Heart left ventricle (tissue), 13 donors: ENCODE data around the gene KDF1.

ENCODE experiments used
- CTCF ChIP-seq, 12 donors: fragments of 200-600 bp; sonication (generic) in 4 of 12; IDR thresholded peaks; one replicate each; pipeline versions ENCODE4 v1.5.0 to v1.8.0; 2018 to 2022; ENCODE audit warnings: antibody characterized with exemption in 12 of 12, mild to moderate bottlenecking in 5 of 12
- POLR2A ChIP-seq, 2 donors: fragments of 450-650 bp; IDR thresholded peaks; one replicate each; pipeline ENCODE4 v1.6.1; 2017; ENCODE audit warnings: antibody characterized with exemption in 2 of 2, mild to moderate bottlenecking in 2 of 2, moderate library complexity in 2 of 2
- donor health status: ischemic (EF 13 %, LVEDD 7.1; RV severe dilation, severe dysfunction).
- donor health status: DM: no; HTN: yes; CAD: no.
- donor health status: DM: no; HTN: no; CAD: no.
- donor health status: ischemic (EF 25% LVEDD 6.9; RV normal size, moderate dysfunction).
- donor health status: ischemic (EF 25% LVEDD 5.7; RV mildly dilated, moderate dysfunction).
- donor health status: ischemic (EF 35%, LVEDD 5.7; RV mildly dilated, moderate dysfunction).
- donor health status: nonischemic (EF 11% LVEDD 7.7; RV severe dilation, severe dysfunction).
- donor health status: DM: yes; HTN: yes; CAD: no.
- donor health status: PGD.
- donor health status: ischemic (EF 29% LVEDD 5.4; RV normal size, mild dysfunction).
- donor health status: nonischemic (EF 23%, LVEDD 6.1; RV moderate dilation, normal function).

- no peak for TF ChIP-seq CTCF (IDR thresholded peaks at IDR 0.05)
- TF ChIP-seq POLR2A (IDR thresholded peaks at IDR 0.05), result no peak
Observed at GRCh38 chr1:26922431-26922729, 37.9 kb downstream of the KDF1 start.
